HL-60 (cell line): ENCODE data around the gene SCRG1.

Source experiments
- DNase-seq, 2 experiments: peaks; one replicate each; pipeline ENCODE4 v3.0.0-alpha.2; 2010 to 2020; ENCODE audit warnings: low read depth in 1 of 2, low spot score in 1 of 2
- H3K27ac ChIP-seq: fragments of 250-450 bp; sonication (Bioruptor Pico); replicated peaks from 2 replicates; pipeline ENCODE4 v1.5.1; 2020; ENCODE audit warnings: mild to moderate bottlenecking, moderate library complexity
- H3K27me3 ChIP-seq: fragments of 250-450 bp; sonication (Bioruptor Pico); 2 replicates; pipeline ENCODE4 v1.5.1; 2021; ENCODE audit warnings: mild to moderate bottlenecking, moderate library complexity; ENCODE audit not compliant: insufficient read depth, poor library complexity, severe bottlenecking
- H3K4me3 ChIP-seq: replicated peaks from 2 replicates; pipeline ENCODE4 v1.5.1; 2011; ENCODE audit warnings: mild to moderate bottlenecking, control low read depth, low read length; ENCODE audit not compliant: insufficient read depth
- GABPA ChIP-seq: IDR thresholded peaks from 2 replicates; pipeline ENCODE4 v1.6.1; 2012; ENCODE audit warnings: low read depth
- POLR2AphosphoS5 ChIP-seq: IDR thresholded peaks from 2 replicates; pipeline ENCODE4 v1.6.1; 2012; ENCODE audit warnings: low read depth
- REST ChIP-seq: IDR thresholded peaks from 2 replicates; pipeline ENCODE4 v1.6.1; 2012; ENCODE audit warnings: low read depth; ENCODE audit not compliant: insufficient replicate concordance
- SPI1 ChIP-seq: IDR thresholded peaks from 2 replicates; pipeline ENCODE4 v1.6.1; 2012; ENCODE audit warnings: low read depth, mild to moderate bottlenecking, borderline replicate concordance
- TF ChIP-seq, protein P1 (sequence below): IDR thresholded peaks from one replicate; pipeline ENCODE4 v1.5.1; 2011; ENCODE audit warnings: low read length, control low read depth, inconsistent platforms; ENCODE audit not compliant: insufficient read depth

Gene SCRG1

DNA sequence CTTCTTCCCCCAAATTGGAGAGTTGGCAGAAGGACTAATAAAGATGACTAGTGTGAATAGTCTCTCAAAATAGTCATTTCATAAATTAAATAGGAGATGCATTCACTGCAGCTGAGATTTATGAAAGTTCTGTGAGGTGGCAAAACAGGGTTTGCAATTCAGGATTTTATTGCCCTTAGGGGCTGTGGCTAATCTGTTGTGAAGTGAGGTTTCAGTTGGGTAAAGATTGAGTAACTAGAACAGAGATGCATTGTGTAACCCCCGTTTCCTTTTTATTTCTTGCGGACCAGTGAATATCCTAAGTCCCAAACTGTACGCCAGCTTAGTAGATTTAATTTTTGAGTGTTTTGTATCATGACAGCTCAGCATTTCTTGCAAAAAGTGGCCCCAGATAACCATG, 16.2 kb upstream of the SCRG1 start:
- H3K27me3 ChIP-seq = no peaks in the 10 kb centered on the region
- peak overlapping the region; percentile 82 for H3K27ac ChIP-seq
- peak; percentile 79 to 87 for DNase-seq
- H3K4me3 ChIP-seq = no peak overlapping the region
- TF ChIP-seq POLR2AphosphoS5 (peak; percentile 67), GABPA (0 out of 2 replicates have a peak, but pooled peaks have one; percentile 35), REST (peak; percentile 23), SPI1 (peak; percentile 58; the same call in 1 of the 2 replicates)
- TF ChIP-seq, protein P1, sequence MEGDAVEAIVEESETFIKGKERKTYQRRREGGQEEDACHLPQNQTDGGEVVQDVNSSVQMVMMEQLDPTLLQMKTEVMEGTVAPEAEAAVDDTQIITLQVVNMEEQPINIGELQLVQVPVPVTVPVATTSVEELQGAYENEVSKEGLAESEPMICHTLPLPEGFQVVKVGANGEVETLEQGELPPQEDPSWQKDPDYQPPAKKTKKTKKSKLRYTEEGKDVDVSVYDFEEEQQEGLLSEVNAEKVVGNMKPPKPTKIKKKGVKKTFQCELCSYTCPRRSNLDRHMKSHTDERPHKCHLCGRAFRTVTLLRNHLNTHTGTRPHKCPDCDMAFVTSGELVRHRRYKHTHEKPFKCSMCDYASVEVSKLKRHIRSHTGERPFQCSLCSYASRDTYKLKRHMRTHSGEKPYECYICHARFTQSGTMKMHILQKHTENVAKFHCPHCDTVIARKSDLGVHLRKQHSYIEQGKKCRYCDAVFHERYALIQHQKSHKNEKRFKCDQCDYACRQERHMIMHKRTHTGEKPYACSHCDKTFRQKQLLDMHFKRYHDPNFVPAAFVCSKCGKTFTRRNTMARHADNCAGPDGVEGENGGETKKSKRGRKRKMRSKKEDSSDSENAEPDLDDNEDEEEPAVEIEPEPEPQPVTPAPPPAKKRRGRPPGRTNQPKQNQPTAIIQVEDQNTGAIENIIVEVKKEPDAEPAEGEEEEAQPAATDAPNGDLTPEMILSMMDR = no peak

GRCh38 chr4:173414456-173414855, 15.5 kb upstream of the SCRG1 start:
- no peak overlapping the region for H3K27ac ChIP-seq
- no peak for DNase-seq
- no peaks in the 10 kb centered on the region for H3K27me3 ChIP-seq
- no peak for TF ChIP-seq REST
- no peak for TF ChIP-seq SPI1
- TF ChIP-seq, protein P1 = no peak
- no peak for TF ChIP-seq GABPA
- TF ChIP-seq POLR2AphosphoS5 = no peak
- H3K4me3 ChIP-seq = no peak overlapping the region

DNA sequence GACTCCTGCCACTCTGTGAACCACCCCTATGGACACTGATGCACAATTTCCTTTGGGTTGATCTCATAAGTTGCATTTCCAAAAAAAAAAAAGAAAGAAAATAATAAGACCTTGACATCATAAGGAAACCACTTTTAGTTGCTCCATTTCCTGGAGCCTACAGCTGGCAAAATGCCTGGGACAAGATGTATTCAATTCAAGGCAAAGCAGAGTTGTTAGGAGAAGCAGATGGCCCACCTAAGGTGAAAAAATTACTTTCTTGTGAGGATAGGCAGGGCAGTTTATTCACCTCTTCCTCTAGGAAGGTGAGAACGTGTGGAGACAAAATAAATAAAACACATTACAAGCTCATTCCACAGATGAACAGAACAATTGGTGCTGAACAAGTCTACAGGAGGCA, 14.1 kb upstream of the SCRG1 start:
- Histone ChIP-seq H3K4me3 (no peak overlapping the region), H3K27me3 (no peaks in the 10 kb centered on the region), H3K27ac (no peak overlapping the region)
- DNase-seq = peak in 1 of 2 experiments; percentile 64
- TF ChIP-seq REST (no peak), POLR2AphosphoS5 (no peak), SPI1 (no peak), GABPA (no peak)
- TF ChIP-seq, protein P1 = no peak
